Stimulated activated memory B cell treated with anti-CD40 and anti-IgM and Interleukin-4, amounts not matched to agents 10 μg/mL and 1 μg/mL and 100 μg/mL, for 72 hours (primary cell): Measurements from ENCODE around the gene CHIT1.

Experiments used
- ATAC-seq: fragments of 150-1000 bp; cut with Tn5 transposase; 2 replicates; pipeline ENCODE4 v1.10.0; 2021
- H3K27ac Mint-ChIP-seq: one replicate; pipeline ENCODE4 v1.8.0; 2022; ENCODE audit warnings: mild to moderate bottlenecking, mixed read lengths
- H3K27me3 Mint-ChIP-seq: one replicate; pipeline ENCODE4 v1.8.0; 2022; ENCODE audit warnings: mixed read lengths
- H3K36me3 Mint-ChIP-seq: one replicate; pipeline ENCODE4 v1.8.0; 2022; ENCODE audit warnings: mixed read lengths
- H3K4me1 Mint-ChIP-seq: one replicate; pipeline ENCODE4 v1.8.0; 2022; ENCODE audit warnings: mixed read lengths
- H3K4me3 Mint-ChIP-seq: one replicate; pipeline ENCODE4 v1.8.0; 2022; ENCODE audit warnings: mild to moderate bottlenecking, moderate library complexity, mixed read lengths
- H3K9me3 Mint-ChIP-seq: one replicate; pipeline ENCODE4 v1.8.0; 2022; ENCODE audit warnings: mixed read lengths

Gene CHIT1

DNA sequence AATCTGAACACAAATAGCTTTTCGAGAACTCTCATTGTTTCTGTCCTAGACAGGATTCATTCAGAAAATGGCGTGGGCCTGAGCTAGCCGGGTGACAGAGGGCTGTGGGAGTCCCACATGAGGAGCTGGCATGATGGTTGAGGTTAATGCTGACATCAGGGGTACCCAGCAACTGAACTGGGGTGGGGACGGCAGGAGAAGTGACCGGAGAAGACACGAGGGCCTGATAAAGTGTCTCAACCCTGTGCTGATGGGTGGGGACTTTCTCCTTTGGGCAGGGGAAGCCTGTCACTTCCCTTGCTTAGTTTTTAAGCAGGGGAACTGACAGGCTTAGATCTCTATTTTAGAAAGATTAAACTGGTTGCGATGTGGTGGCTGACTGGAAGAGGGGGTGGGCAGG lies 14.6 kb downstream of the CHIT1 start:
- ATAC-seq: no peak

DNA sequence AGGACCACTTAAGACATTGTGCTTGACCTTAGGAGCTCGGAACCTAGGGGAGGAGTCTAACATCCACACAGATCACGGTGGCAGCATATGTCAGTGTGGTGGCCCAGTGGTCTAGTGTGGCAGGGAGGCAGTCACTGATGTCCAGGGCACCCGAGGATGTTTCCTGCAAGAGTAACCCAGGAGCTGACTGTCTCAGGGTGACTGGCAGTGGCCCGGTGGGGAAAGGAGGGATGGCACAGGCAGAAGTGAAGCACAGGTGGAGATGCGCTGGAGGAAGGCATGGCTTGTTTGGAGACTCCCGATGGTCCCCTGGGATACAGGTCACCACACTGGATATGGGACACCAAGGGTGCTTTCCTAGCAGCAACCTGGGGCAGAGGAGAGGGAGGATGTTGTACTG lies 16.3 kb downstream of the CHIT1 start:
- Mint-ChIP-seq H3K27me3 (peaks cover 21% of the 10 kb centered on the region), H3K36me3 (no peaks in the 10 kb centered on the region), H3K4me1 (peaks cover 5% of the 10 kb centered on the region), H3K27ac (no peak overlapping the region), H3K9me3 (no peaks in the 10 kb centered on the region), H3K4me3 (no peak overlapping the region)
- ATAC-seq: no peak

More for the DNA sequence above, 14.6 kb downstream of the CHIT1 start:
- Mint-ChIP-seq H3K27ac (no peak overlapping the region), H3K4me3 (no peak overlapping the region), H3K9me3 (no peaks in the 10 kb centered on the region), H3K36me3 (no peaks in the 10 kb centered on the region), H3K4me1 (peaks cover 5% of the 10 kb centered on the region), H3K27me3 (peaks cover 21% of the 10 kb centered on the region)

DNA sequence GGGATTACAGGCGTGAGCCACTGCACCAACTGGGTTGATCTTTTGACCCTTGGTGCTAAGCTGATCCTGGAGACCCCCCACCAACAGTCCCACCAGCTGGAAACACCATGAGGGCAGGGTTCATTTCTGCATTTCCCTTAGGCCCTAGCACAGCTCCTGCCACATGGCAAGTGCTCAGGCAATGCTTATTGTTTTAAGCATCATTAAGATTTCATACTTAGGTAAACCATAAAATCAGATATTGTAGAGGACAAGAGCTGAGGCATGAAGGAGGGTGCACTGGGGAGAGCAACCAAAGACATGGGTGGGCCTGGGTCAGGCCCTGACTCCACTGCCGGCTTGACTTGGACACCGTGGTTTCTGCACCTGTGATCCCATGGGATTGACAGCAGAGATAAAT lies 17.7 kb downstream of the CHIT1 start:
- Mint-ChIP-seq H3K4me1 (peaks cover 5% of the 10 kb centered on the region), H3K9me3 (no peaks in the 10 kb centered on the region), H3K27ac (no peak overlapping the region), H3K4me3 (no peak overlapping the region), H3K36me3 (no peaks in the 10 kb centered on the region), H3K27me3 (peaks cover 24% of the 10 kb centered on the region)
- ATAC-seq: no peak

DNA sequence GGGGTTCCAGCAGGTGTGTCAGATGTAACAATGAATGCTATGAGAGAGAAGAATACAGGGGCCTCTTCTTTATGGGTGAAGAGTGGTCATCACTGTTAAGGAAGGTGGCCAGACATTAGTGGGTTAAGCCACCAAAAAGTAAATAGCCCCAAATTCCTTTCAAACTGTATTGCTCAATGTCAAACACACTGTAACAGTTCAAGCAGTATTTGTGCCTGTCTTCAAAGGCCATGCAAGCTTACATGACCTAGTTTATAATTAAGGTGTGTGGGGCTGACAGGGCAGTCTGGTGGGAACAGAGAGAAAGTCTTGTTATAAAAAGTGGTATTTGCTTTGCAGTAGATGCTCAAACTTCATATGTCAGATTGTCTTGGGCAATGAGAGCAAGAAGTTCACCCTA lies 18.5 kb downstream of the CHIT1 start:
- Mint-ChIP-seq H3K4me3 (no peak overlapping the region), H3K36me3 (no peaks in the 10 kb centered on the region), H3K9me3 (no peaks in the 10 kb centered on the region), H3K27ac (no peak overlapping the region), H3K27me3 (peaks cover 17% of the 10 kb centered on the region), H3K4me1 (peaks cover under 1% of the 10 kb centered on the region)
- ATAC-seq: no peak

DNA sequence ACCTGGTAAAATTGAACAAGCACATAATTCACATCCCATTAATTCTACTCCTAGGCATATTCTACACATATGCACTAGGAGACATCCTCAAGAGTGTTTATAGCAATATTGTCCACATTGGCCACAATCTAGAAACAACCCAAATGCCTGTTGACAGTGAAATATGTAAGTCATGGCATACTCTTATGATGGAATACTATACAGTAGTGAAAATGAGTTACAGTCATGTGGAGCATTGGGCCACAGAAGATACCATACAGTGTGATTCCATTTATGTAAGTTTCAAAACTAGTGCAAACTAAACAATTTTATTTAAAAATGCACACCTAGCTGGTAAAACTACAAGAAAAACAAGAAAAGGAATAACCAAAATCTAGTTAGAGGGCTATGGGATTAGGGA lies 19.1 kb downstream of the CHIT1 start:
- no peak overlapping the region for H3K4me3 Mint-ChIP-seq
- no peaks in the 10 kb centered on the region for H3K9me3 Mint-ChIP-seq
- H3K27ac Mint-ChIP-seq: no peak overlapping the region
- no peaks in the 10 kb centered on the region for H3K36me3 Mint-ChIP-seq
- no peaks in the 10 kb centered on the region for H3K4me1 Mint-ChIP-seq
- ATAC-seq: no peak
- peaks cover 15% of the 10 kb centered on the region for H3K27me3 Mint-ChIP-seq

DNA sequence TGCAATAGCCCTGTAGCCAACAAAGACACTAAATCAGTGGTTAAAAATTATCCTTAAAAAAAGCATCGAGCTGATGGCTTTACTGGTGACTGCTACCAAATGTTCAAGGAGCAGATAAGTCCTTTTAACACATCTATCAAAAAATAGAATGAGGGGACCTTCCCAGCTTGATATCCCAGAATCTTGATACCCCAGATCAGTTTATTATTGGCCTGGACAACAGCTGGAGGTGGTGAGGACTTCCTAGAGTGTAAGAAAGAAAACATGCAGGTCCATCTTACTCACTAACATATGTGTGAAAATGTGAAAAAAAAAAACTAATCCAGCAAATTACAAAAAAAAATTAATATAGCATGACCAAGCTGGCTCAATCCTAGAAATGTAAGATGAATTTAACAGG lies 21.3 kb downstream of the CHIT1 start:
- Mint-ChIP-seq H3K27me3 (peaks cover 31% of the 10 kb centered on the region), H3K4me3 (no peak overlapping the region), H3K9me3 (no peaks in the 10 kb centered on the region), H3K36me3 (no peaks in the 10 kb centered on the region), H3K27ac (no peak overlapping the region), H3K4me1 (no peaks in the 10 kb centered on the region)
- ATAC-seq: no peak

DNA sequence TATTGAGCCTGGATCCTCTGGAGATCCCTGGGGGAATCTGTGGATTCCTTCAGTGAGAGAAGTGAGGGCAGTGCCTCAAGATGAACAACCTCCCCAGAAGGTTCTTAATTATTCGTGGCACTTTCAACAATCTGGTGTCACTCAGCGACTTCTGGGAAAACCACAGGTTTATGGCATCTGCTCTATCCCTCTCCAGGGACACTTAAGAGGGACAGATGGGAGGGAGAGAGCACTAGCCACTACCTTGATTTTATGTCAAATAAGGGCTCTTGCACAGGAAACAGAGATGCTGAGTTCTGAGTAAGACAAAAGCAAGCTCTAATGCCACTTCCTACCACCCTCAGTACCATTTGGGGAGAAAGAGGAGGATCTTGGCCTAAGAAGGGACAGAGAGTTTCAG lies 21.7 kb downstream of the CHIT1 start:
- H3K9me3 Mint-ChIP-seq: no peaks in the 10 kb centered on the region
- no peak overlapping the region for H3K27ac Mint-ChIP-seq
- H3K4me3 Mint-ChIP-seq: no peak overlapping the region
- H3K27me3 Mint-ChIP-seq: peaks cover 31% of the 10 kb centered on the region
- ATAC-seq: no peak
- H3K36me3 Mint-ChIP-seq: no peaks in the 10 kb centered on the region
- H3K4me1 Mint-ChIP-seq: no peaks in the 10 kb centered on the region

DNA sequence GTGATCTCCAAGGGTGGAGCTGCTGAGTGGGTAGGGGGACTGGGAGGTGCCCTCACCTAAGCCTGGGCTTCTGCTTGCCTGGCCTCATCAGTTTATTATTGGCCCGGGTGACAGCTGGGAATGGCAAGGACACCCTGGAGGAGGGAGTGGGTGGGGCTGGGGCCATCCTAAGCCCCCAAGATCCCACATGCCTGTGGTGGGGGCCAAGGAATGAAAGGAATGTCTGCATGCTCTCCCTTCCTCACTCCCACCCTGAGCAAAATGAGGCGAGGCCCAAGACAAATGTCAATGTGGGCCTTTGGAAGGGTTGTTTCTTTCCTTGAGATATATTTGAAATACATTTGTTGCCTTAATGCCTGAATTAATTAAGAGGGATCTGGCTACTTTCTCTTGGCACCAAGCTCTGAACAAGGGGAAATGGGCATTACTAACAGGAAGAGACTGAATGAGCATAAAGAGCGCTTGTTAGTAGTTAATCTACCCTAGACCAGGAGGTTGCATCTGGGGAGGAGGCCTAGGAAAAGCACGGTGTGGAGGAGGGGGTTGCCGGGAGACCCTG lies 23.3 kb downstream of the CHIT1 start:
- H3K27me3 Mint-ChIP-seq: peaks cover 45% of the 10 kb centered on the region
- no peak for ATAC-seq
- H3K36me3 Mint-ChIP-seq: no peaks in the 10 kb centered on the region
- H3K4me3 Mint-ChIP-seq: no peak overlapping the region
- no peaks in the 10 kb centered on the region for H3K9me3 Mint-ChIP-seq
- H3K27ac Mint-ChIP-seq: no peak overlapping the region
- no peaks in the 10 kb centered on the region for H3K4me1 Mint-ChIP-seq

DNA sequence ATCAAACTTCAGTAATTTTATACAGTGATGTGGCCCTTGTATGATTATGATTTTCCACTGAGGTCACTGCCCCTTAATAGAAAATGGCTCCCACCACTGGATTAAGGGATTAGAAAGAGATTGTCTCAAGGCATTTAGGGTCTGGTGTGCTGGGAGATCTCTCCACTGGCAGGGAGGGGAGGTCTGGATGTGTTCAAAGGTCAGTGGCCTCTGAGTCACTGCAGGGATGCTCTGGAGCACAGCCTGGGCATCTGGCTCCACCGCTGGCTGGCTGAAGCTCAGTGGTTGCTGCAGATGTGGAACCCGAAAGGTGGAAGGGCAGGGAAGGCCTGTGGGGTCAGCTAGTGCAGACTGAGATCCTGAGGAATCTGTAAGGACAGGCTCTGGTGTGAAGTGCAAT lies 24.7 kb downstream of the CHIT1 start:
- H3K27ac Mint-ChIP-seq: no peak overlapping the region
- no peaks in the 10 kb centered on the region for H3K9me3 Mint-ChIP-seq
- H3K36me3 Mint-ChIP-seq: no peaks in the 10 kb centered on the region
- H3K4me1 Mint-ChIP-seq: no peaks in the 10 kb centered on the region
- ATAC-seq: no peak
- H3K4me3 Mint-ChIP-seq: no peak overlapping the region
- peaks cover 60% of the 10 kb centered on the region for H3K27me3 Mint-ChIP-seq

DNA sequence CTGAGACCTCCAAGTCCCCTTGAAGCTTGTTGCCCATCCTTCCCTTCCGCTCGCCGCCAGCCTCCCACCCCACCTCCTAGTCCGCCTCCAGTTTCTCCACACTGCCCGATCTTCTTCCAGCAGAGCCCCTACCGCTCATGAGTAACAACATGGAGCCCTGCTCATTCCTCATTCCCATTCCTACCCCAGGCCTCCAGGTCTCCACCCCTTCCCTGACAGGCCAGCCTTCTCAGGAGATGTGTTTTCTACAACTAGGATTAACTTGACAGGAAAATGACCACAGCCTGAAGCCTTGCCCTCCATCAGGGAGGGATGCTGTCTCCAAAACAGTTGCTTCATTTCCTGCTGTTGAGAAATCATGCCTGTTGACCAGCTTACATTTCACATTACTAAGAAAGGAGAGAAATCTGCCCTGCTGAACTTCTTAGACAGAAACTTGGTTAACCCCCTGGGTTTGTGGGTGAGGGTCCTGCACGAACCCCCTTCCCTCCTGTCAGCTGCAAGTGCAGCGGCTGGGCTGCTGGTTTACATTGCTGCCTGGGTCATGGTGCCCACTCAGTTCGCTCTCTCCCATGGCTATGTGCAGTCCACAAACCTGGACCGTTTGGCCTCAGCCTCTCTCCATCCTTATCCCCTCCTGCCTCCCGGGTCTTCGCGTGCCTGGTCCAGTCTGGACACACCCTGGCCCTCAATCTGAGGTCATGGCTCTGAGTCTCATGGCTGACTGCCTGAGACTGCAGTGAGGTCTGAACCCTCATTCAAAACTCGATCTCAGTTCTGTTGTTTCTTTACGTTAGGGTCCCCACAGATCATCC lies 26.8 kb downstream of the CHIT1 start:
- Mint-ChIP-seq H3K9me3 (no peaks in the 10 kb centered on the region), H3K4me1 (no peaks in the 10 kb centered on the region), H3K36me3 (no peaks in the 10 kb centered on the region), H3K4me3 (no peak overlapping the region), H3K27ac (no peak overlapping the region), H3K27me3 (peaks cover 64% of the 10 kb centered on the region)
- ATAC-seq: no peak

DNA sequence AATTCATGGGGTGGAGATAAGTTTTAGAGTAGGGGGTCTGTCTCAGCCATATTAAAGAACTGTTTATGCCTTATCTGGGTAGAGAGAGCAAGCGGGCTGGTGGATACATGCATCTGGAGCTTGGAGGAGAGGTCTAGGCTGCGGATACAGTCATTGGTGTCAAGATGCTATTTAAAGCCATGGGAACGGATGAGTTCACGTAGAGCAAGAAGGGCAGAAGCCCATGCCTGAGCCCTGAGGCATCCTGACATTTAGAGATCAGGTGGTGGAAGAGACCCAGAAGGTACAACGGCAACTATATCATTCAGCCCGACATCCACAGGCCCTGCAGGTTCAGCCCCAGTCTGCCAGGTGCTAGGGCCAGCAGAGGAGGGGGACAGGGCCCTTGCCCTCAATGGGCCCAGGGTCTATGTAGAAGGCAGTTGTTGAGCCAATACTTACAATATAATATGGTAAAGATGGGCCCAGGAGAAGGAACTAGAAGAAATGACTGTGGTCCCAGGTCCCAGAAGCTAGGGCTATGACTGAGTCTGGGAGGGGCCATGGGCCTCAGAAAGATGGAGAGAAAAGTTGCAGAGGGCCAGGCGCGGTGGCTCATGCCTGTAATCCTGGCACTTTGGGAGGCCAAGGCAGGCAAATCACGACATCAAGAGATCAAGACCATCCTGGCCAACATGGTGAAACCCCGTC lies 27.8 kb downstream of the CHIT1 start:
- H3K27me3 Mint-ChIP-seq: peaks cover 65% of the 10 kb centered on the region
- H3K27ac Mint-ChIP-seq: no peak overlapping the region
- no peaks in the 10 kb centered on the region for H3K9me3 Mint-ChIP-seq
- no peaks in the 10 kb centered on the region for H3K4me1 Mint-ChIP-seq
- no peak for ATAC-seq
- H3K4me3 Mint-ChIP-seq: no peak overlapping the region
- no peaks in the 10 kb centered on the region for H3K36me3 Mint-ChIP-seq

DNA sequence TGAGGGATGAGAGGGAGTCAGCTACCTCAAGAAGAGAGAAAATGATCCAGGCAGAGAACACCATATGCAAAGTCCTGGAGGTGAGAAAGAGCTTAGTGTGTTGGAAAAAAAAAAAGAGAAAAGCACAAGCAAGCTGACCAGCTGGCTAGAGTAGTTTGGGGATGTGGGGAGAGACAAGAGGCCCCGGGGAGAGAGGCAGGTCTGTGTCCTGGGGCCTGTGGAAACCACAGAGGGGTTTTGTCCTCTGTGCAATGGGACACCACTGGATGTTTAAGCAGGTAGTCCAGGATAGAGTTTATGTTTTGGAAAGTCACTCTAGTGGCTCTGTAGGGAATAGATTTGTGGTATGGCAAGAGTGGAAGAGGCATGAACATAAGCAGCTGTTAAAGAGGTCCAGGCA lies 28.6 kb downstream of the CHIT1 start:
- Mint-ChIP-seq H3K4me3 (no peak overlapping the region), H3K9me3 (no peaks in the 10 kb centered on the region), H3K27ac (no peak overlapping the region), H3K4me1 (no peaks in the 10 kb centered on the region), H3K27me3 (peaks cover 67% of the 10 kb centered on the region), H3K36me3 (no peaks in the 10 kb centered on the region)
- ATAC-seq: no peak

DNA sequence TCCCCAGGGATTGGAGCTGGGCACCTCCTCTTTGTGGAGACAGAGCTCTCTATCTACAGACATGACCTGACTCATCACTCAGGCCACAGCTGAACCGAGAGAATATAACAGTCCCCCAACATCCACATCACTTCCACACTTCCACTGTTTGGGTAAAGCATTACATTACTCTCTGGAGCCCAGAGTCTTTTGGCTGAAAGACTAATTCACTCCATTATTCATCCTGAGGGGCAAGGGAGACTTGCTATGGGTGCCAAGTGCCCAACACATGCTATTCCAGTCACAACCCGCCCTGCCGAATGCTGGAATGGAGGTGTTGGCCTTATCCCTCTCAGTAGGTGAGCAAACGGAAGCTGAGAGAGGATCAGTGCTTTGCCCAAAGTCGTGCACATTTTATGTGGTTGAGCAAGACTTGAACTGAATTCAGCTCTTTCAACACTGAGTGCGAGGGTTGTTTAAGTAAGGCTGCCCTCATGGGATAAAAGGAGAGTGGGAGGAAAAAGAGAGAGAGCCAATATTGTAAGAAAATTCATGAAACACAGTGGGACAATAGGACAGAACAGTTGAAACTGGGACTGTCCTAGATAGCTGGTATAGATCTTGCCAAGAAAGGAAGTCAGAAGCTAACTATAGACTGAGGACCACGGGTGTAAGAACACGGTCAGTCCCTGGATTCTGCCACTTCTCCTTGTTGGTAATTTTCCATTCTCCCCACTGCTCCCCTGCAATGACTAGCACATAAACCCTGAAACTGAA lies 29.5 kb downstream of the CHIT1 start:
- H3K36me3 Mint-ChIP-seq: no peaks in the 10 kb centered on the region
- no peak overlapping the region for H3K4me3 Mint-ChIP-seq
- H3K9me3 Mint-ChIP-seq: no peaks in the 10 kb centered on the region
- peaks cover 75% of the 10 kb centered on the region for H3K27me3 Mint-ChIP-seq
- H3K4me1 Mint-ChIP-seq: no peaks in the 10 kb centered on the region
- no peak for ATAC-seq
- H3K27ac Mint-ChIP-seq: no peak overlapping the region

DNA sequence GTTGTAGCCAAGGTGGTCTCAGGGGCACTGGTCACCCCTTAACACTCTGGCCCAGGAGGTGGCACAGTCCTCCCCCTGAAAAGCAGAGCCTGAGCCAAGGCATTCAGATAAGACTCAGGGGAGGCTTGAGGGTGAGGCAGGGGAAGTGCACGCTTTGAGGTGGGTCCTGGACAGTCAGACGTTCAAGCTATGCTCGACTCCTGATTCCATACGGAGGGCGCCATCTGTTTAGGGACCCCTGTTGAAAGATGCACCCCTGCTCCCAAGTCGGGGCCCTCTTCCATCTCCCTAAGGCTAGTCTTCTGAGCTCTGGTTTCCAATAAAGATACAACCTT lies 30.0 kb downstream of the CHIT1 start:
- Mint-ChIP-seq H3K4me3 (no peak overlapping the region), H3K27ac (no peak overlapping the region), H3K36me3 (no peaks in the 10 kb centered on the region), H3K9me3 (no peaks in the 10 kb centered on the region), H3K4me1 (no peaks in the 10 kb centered on the region), H3K27me3 (peaks cover 71% of the 10 kb centered on the region)
- no peak for ATAC-seq

DNA sequence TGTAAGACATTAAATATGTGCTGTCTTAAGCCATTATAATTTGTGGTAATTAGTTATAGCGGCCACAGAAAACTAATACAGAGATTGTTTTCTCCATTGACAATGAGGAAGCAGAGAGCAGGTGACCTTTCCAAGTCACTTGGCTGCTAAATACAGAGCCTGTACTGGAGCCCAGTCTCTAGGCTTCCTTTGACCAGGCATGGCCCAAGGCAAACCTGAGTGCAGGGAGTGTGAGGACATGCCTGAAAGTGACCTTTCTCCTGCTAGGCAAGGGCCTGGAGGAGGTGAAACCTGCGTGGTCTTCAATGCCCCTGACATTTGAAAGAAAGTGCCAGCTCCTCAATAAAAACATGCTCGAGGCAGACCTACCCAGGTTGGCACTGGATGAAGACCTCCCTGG lies 30.5 kb downstream of the CHIT1 start:
- H3K27ac Mint-ChIP-seq: no peak overlapping the region
- H3K27me3 Mint-ChIP-seq: peaks cover 67% of the 10 kb centered on the region
- no peak overlapping the region for H3K4me3 Mint-ChIP-seq
- H3K9me3 Mint-ChIP-seq: no peaks in the 10 kb centered on the region
- no peaks in the 10 kb centered on the region for H3K36me3 Mint-ChIP-seq
- no peaks in the 10 kb centered on the region for H3K4me1 Mint-ChIP-seq
- no peak for ATAC-seq
